Activated CD4-positive, alpha-beta T cell treated with anti-CD3 and anti-CD28 coated beads for 1 hour (primary cell): ENCODE results near the gene LGMN.

Experiments used
- DNase-seq: peaks from one replicate; pipeline ENCODE4 v3.0.0-alpha.2; 2020

LGMN gene

GRCh38 chr14:92759679-92760523, 11.5 kb upstream of the LGMN start:
- DNase-seq, result no peak

GRCh38 chr14:92759300-92759678, 10.9 kb upstream of the LGMN start:
- no peak for DNase-seq

DNA sequence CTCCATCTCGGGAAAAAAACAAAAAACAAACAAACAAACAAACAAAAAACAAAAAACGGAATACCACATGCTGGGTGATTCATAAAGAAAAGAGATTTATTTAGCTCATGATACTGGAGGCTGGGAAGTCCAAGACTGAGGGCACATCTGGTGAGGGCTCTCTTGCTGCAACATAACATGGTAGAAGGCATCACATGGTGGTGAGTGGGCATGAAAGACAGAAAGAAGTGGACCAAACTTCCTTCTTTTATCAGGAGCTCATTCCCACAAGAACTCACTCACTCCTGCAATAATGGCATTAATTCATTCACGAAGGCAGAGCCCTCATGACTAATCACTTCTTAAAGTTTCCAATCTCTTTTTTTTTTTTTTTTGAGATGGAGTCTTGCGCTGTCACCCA, 8.0 kb upstream of the LGMN start:
- DNase-seq, result no peak

GRCh38 chr14:92755495-92755894, 7.1 kb upstream of the LGMN start:
- DNase-seq, result no peak

DNA sequence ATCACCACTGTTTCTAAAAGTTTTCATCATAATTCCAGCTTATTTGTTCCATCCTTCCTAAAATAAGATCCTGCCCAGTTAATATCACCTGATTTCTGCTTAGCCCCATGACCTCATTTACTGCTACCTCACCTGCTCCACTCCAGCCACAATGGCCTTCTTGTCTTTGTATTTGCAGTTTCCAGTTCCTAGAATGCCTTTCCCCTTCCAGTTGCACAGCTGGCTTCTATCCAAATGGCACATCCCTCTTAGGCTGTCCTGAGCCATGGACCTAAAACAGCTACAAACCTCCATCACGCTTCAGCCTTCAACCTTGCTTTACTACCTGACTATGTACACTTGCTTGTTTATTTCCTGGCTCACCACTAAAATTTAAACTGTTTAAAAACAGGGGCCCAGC, 6.5 kb upstream of the LGMN start:
- no peak for DNase-seq

GRCh38 chr14:92753250-92753649, 4.8 kb upstream of the LGMN start:
- no peak for DNase-seq

DNA sequence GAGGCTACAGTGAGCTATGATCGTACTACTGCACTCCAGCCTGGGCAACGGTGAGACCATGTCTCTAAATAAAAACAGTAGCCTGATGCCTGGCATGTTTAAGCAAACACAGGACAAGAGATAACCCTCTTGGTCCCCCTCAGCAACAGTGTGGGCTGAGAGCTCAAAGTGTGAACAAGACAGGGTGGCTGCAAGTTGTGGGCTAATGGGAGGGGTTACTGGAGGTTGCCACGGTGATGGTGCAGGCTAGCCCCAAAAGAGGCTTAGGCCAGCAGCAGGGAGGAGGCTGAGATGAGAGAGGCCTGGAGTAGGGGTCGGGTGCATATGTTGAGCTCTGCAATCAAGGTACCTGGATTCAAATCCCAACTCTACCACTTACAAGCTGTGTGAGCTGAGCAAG, 3.4 kb upstream of the LGMN start:
- no peak for DNase-seq

- DNase-seq, result no peak
Observed at GRCh38 chr14:92750994-92751400, 2.6 kb upstream of the LGMN start.

GRCh38 chr14:92750222-92750728, 1.8 kb upstream of the LGMN start:
- peak; percentile 26 for DNase-seq

DNA sequence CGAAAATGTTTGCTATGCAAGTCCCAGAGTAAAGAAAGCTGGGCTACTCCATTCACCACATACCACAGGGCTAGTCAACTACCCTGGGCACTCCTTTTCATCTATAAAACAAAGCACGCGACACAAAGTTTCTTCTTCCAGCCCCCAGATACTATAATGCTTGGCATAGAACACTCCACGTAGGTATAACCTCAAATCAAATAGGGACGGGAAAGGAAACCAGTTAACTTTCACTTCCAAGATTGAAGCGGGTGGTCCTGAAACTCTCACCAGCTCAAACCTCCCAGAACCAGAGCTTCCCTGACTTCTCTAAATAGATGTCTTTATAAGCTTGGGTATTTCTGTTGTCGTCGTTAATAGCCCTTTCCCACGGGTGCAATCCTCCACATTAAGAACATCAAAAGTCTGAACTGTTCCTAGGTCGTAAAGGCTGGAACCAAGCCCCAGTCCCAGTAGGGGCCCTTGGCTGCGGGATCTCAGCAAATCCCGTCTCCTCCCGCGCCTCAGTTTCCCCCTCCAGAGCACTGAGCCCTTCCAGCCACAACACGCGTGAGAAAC, 647 bp downstream of the LGMN start:
- no peak for DNase-seq

DNA sequence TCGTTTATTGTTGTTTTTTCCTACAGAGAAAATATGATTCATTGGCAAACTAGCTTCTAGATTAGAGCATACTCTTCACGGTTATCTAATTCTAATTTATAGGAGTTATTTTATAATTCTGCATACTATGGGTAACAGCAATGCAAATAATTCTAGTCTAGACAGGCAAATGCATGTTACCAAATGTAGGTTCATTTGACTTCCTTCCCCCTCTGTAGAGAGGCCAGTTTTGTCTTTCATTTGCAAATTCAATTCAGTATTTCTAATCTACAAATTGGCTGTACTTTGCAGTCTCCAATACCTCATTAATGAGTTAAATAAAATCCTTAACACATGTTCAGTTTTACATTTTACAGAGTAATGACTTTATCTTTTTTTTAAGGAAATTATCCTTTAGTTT, 4.2 kb downstream of the LGMN start:
- DNase-seq, result no peak

DNA sequence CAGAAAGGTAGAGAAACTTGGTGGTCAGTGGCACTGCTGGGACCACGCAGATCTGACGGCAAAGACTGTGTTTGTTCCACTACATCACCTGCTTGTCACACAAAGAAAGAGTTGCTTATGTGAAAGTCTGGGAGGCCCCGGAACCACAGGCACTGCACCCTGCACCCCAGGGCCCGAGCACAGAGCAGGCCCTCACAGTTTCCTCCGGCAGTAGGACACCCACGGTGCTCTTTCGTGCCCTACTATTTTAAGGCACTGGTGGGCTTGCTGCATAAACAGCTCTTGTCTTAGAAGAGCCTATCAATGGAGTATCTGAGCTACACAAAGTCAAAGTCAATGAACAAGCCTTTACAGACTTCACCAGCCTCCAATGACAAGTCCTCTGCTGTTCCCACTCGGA, 8.0 kb downstream of the LGMN start:
- DNase-seq, result no peak

- no peak for DNase-seq
Observed at GRCh38 chr14:92737619-92738188, 10.7 kb downstream of the LGMN start.

DNA sequence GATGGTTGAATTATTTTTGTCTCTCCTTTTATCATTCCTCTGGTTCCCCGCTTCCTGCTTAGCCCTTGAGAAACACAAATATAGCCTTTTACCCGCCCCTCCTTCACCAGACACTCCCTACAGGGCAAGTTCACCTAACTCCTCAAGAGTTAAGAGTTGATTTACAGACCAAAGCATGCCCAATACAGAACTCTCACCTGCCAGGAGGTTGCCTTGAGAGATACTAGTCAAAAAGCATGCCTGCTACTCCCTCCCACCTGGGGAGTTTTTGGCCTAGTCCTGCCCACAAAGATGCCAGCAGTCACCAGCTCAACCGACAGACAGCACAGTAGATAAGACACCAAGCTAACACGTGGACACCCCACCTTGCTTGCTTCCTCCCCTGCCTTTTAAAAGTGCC, 11.2 kb downstream of the LGMN start:
- DNase-seq, result no peak

DNA sequence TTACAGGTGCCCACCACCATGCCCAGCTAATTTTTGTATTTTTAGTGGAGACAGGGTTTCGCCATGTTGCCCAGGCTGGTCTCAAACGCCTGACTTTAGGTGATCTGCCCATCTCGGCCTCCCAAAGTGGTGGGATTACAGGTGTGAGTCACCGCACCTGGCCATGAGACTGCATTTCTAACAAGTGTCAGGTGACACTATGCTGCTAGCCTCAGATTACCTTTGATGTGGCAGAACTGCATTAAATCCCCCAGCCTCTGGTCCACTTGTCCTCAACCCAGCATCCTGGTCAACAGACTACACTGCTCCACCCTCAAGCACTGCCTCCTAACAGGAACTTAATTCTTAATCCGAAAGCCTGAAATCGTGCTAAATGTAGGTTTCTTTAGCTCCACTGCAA, 13.1 kb downstream of the LGMN start:
- no peak for DNase-seq

DNA sequence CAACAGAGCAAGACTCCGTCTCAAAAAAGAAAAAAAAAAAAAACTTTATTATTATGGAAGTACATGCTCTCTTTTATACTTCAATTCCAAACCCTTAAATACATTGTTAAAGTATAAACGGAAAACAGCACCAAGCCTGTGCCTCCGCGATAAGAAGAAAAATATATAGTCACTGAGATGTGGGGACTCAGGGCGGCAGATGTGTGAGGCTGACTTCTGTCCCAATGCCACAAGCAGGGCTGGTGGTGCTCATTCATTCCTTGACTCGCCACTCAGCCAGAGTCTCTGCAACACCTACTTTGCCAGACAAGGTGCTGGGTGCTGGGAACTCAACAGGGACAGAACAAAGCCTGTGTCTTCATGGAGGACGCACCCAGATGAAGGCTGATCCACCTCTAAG, 13.8 kb downstream of the LGMN start:
- DNase-seq, result no peak

- DNase-seq, result no peak
Observed at GRCh38 chr14:92733007-92733406, 15.4 kb downstream of the LGMN start.

DNA sequence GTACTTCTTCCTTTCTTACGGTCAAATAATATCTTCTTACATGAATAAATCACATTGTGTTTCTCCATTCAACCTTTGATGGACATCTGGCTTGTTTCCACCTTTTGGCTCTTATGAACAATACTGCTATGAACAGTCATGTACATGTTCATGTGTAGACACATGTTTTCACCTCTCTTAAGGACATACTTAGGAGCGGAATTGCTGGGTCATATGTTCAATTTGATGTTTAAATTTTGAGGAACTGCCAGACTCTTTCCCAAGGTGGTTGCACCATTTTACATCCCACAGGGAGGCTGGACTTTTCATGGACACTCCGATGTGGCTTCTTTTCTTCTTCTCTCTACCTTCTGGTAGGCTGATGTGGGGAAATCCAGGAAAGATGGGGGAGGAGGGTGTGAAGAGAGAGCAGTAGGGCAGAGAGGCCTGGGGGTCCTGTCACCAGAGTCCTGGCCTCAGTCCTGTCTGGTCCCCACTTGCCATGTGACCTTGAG, 16.8 kb downstream of the LGMN start:
- no peak for DNase-seq

- no peak for DNase-seq
Observed at GRCh38 chr14:92729634-92730358, 18.6 kb downstream of the LGMN start.

DNA sequence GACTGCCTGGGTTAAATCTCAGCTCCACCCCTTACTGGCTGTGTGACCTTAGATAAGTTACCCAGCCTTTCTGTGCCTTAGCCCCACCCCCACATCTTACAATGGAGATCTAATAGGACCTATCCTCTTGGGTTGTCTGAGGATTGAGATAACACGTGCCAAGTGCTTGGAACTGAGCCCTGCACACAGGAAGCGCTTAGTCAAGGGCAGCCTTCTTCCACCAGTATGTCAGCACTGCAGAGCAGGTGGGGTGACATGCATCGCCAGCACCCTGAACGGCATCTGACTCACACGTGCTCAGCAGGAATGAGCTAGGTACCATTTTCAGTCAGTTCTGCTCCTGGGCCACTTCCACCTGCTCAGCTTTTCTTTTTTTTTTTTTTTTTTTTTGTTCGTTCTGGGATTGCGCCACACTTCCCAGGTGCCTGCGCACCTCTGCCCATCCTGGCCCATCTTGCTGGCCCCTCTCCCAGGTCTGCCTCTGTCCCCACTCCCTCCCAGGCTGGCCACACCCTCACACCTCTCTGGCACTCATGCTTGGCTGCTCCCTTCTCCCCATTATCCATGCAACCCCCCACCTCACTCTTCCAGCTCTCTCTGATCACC, 19.6 kb downstream of the LGMN start:
- DNase-seq, result no peak

- DNase-seq, result no peak
Observed at GRCh38 chr14:92726933-92727262, 21.5 kb downstream of the LGMN start.

DNA sequence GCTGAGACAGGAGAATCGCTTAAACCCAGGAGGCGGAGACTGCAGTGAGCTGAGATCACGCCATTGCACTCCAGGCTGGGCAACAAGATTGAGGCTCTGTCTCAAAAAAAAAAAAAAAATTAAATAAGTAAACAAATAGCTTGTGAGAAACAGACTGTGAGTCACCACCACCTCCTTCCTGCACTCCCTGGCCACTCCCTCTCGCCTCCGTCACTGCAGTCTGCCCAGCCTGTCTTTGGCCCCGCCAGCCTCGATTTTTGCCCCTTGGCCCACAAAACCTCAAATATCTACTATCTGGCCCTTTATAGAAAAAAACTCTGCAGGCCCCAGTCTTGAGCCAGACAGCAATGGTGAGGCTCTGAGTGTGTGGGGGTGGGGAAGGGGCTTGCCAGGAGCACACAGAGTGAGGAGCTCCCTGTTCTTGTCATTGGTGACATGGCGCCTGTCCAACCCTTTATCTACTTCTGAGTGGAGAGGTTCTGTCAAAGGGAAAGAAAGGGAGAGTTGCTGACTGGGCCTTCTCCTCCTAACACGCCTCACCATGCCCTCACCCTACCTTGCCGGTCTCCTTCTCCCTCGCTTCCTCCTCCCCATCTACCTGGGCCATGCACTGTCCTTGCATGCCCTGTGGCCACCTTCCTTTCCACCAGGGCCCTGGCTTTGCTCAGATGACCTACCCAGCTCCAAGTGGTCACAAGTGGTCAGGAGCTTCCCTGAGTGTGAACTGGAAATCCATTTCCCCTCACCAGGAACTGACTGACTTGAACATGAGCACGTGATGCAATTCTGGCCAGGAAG, 22.1 kb downstream of the LGMN start:
- DNase-seq, result no peak
